Stimulated activated CD8-positive, alpha-beta memory T cell treated with anti-CD3 and anti-CD28 coated beads, Interleukin-4, amount 100 ng/mL, for 1 hour (primary cell): ENCODE data around the gene FBXO8.
"Not testable (repeated sequence)": the region's sequence is repeated elsewhere in the genome, so short reads cannot be mapped to it uniquely, and the experiment has no call there.

ENCODE experiments used
- DNase-seq, 2 donors: peaks; one replicate each; pipeline ENCODE4 v3.0.0-alpha.2; 2020; ENCODE audit warnings: low read depth in 2 of 2, low spot score in 1 of 2

FBXO8 gene, protein sequence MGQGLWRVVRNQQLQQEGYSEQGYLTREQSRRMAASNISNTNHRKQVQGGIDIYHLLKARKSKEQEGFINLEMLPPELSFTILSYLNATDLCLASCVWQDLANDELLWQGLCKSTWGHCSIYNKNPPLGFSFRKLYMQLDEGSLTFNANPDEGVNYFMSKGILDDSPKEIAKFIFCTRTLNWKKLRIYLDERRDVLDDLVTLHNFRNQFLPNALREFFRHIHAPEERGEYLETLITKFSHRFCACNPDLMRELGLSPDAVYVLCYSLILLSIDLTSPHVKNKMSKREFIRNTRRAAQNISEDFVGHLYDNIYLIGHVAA

DNA sequence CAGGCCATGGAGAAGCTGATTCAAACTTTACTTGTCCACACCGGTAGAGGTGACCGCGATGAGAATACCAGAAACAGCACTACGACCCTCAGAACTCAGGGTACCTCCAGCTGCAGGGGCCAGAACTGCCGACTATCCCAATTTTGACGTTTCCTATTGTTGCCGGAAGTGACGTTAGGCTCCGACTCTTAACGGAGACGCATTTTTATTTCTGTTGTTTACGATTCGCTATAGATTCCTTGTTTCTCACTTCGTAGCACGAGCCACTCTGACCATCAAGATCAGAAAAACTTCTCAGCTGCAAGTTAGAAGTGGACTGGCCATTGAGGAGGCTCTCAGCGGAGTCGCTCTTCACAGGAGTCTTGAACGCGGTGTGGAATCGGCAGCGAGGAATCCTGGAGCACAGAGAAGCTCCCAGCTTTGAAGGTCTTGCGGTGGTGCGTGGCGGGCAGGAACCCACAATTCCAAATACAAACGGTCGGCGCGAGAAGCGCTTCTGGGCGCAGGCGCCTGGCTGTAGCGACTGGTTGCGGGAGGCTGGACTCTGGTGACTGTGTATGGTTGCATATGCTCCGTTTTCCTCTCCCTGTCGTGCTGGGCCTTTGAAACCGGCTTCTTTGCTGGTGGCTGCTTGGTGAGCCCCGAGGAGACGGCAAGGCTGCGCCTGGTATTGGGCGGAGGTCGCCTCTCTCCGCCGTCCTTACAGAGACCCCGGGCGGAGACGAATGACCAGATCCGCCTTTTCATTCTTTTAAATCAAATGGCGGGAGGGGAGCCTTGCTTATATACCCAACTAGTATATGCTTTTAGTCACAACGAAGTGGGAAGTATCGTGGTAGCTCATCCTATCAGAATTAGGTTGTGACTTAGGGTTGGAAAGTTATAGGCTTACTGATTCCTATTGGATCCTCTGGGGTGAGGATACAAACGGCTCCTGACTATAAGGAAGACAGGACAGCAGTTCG is at the start of gene FBXO8, which contains the start of gene CEP44:
Gene FBXO8 (minus strand): TSS at position 161 of the 965 bp plus-strand sequence. CDS start 20,575 bp downstream, outside the sequence.
Gene CEP44 (plus strand): TSS at position 405 of the 965 bp plus-strand sequence. CDS start 15,211 bp downstream, outside the sequence.
- DNase-seq, result peak; percentile 34 to 42

DNA sequence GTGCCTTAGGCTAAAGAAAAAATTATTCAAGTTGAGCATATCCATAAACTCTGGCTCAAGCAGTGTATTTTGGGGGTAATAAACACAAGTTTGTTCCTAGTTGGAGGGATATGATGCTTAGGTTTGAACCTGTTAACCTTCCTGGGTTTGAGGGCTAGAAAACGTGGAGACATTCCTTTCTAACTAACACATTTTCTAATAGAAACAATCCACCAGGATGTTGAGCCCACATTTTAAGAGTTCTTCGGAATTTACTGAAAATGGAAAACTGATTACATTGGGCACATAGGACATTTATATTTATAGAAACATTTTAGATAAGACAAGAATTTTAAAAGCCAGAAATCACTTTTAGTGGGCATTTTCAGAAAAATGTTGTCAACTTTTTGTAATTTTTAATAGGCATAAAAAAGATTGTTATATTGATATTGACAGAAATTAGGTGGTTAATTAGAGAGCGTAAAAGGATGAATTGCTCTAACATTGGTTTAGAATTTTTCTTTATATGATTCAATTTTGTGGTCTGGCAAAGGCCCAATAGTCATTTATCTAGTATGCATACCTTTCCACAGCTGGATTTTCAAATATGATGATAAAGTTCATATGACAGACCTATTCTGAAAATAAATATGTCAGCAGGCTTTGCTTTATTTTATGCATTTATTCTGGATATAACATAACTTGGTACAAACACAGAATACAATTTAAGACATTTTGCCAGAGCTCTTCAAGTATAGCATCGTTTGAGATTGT is 49.5 kb upstream of the FBXO8 start:
- DNase-seq, result no peak

DNA sequence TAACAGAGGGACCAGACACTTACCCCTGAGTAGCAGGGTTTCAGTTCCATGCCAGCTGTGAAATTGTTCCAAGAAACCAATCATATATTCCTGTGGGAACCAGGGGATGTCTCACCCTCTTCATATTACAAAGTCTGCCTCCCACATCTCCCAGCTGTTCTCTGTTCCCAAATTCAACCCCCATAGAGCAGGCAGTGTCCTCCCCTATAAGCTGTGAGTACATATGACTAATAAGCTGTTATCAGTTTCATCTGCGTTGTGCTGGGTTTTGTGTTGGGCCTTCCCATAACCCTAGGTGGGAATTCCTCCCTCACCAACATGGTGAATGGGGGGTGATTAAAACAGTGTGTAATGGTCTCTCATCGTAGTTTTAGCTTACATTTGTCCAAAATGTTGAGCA is 41.3 kb upstream of the FBXO8 start:
- no peak for DNase-seq

DNA sequence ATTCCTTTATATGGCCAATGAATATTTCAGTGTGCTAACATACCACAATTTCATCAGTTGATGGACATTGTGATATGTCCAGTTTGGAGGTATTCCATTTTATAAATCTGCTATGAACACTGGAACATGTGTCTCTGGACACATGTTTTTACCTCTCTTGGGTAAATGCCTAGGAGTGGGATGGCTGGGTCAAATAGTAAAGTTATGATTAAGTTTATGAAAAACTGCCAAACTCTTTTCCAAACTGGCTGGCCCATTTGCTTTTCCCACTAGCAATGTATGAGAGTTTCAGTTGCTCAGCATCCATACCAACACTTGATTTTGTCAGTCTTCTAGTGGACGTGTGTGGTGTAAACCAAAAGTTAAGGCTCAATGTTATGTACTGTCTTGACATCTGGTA is 40.8 kb upstream of the FBXO8 start:
- no peak for DNase-seq

DNA sequence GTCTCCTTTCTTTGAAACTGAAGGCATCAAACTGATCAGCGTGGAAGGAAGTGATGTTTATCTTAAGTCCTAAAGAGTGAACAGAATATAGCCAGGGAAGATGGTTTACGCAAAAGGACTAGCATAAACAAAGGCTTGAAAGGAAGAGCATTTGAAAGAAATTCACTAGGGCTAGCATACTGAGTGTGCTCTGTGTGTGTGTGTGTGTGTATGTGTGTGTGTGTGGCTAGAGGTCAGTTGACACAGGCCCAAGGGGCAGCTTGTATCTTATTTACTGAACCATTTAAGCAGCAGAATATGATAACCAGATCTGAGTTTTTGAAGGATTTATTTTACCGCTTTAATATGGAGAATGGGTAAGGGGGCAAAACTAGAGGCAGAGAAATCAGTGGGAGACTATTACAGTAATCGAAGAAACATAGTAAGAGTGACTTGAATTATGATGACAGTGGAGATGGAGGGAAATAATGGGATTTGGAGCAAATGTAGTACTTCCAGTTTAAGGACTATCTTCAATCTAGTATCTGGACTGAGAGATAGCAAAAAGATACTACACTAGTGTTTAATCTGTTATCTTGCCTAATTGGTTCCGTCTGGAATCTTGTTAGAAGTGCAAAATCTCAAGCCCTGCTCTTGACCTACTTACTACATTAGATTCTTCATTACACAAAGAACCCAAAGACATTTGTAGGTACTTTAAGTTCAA is 37.2 kb upstream of the FBXO8 start:
- DNase-seq, result no peak

DNA sequence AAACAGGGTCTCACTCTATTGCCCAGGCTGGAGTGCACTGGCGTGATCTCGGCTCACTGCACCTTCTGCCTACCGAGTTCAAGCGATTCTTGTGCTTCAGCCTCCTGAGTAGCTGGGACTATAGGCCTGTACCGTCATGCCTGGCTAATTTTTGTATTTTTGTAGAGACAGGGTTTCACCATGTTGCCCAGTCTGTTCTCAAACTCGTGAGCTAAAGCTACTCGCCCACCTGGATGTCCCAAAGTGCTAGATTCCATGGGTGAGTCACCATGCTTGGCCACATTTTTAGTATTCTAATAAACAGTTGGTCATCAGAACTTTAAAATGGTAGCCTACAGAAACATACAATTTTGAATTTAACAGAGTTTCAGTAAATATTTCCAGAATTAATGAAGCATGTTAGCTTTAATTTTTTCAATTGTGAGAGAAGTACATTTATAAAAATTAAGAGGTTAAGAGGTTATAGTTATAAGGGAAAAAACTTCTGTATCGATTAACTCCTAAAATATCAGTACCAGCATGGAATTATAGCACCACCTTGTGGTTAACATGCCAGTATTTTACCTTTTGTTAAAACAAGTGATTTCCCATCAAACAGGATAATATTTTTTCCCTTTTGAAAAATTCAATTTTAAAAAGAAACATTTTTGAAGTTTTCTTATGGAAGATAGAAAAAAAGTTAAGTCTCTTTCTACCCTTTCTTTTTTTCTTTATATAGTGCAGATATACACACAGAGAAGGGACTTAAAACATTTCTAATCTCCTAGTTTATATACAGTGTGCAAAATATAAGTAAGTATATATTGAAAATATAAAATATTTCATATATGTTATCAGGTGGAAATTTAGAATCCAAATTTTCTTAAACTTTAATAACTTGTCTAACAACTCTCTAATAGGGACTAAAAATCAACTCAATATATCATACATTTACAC is 35.6 kb upstream of the FBXO8 start:
- no peak for DNase-seq

DNA sequence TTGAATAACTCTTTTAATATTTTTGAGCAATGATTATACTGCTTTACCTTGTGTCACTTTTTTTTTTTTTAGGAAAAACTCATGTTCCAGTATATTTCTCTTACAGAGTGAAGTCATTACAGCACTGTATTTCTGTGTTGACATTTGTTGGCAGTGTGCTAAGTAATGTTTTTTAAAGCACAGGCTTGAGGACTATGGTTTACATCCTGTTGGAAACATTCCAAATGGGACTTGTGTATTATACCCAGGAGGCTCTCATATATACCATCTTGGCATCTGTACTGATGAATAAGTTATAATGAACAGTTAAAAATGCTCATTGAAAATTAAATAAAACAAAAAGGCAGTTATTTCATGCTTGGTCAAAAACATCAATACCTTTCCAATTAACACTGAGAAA is 34.1 kb upstream of the FBXO8 start:
- no peak for DNase-seq

DNA sequence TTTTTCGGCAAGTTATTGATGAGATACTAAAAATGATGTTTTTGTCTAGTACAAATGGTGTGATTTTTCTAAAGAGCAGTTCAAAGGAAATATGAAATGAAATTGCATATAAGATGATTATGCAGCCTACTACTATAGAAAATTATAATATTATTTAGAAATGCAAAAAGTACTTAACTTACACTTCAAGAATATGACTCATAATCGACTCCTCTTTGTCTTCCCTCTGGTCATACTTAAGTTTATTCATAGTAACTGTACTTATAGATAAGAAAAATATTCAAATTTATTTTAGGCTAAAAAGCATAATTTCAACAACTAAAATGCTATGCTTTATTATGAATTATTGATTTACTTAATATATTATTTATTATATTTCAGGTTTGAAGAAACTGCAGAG is 33.5 kb upstream of the FBXO8 start:
- DNase-seq, result no peak

DNA sequence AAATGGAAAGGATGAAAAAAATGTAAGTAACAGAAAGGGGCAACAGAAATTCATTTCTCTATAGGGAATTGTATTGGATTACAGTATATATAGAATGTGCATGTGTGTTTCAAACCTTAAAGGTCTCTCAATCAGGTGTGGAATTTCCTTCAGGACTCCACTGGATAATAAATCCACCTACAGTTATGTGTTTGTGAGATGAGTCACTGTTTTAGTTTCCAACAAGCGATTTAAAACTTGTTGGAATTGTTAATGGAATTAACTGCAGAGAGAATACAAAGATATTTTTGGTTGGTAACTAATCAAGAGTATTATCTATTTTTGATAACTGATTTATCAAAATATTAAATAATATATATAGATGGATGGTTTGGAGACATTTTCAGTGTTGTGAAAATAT is 33.1 kb upstream of the FBXO8 start:
- no peak for DNase-seq

DNA sequence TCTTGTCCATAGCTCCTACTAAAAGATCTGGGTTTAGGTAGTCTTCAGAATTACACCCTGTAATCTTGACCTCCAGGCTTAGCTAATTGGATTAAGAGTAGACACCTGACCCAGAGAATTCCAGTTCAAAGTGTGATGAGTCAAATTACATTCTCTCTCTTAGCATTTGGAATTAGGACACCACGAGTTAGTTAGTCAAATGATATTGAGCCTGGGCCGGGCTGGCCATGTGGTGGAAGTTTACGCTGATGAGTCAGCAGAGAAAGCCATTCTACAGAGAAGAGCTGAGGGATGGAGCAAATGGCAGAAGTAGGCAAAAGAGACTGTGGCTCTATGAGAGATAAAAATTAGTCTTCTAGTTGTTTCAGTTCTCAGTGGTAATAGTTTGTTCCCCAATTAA is 31.3 kb upstream of the FBXO8 start:
- no peak for DNase-seq

DNA sequence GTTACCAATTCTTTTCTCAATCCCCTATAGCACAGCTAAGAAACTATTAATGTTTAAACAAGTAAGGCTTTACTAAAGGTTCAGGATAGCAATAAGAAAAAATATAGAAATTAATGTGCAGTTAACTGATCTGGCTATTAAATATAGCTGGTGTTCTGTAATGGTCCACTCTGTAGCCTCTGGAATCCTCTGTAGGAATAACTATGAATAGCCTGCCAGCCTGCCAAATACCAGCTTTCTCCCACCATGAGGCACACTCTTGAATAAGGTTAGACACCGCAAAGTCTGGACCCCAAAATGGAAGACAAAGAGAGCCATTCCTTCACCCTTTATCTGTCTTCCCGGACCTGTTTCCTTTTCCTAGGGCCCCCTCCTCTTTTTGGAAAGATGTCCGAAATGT is 30.8 kb upstream of the FBXO8 start:
- no peak for DNase-seq

DNA sequence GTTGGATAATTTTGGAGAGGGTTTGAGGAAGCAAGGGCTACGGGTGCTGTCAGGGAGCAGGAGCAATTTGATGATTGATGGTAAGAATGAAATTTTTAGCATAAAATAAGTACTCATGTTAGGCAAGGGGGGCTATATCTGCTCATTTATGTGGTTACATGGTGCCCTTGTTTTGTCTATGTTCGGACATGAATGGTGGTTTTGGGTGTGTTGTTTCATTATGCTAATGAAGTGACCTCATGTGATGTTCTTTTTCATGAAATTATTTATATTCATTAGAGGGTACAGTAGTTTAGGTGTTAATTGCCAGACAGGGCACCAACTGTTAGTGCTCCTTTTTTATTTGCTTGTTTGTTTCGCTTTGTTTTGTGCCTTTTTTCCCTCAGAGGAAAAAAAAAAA is 29.5 kb upstream of the FBXO8 start:
- no peak for DNase-seq

DNA sequence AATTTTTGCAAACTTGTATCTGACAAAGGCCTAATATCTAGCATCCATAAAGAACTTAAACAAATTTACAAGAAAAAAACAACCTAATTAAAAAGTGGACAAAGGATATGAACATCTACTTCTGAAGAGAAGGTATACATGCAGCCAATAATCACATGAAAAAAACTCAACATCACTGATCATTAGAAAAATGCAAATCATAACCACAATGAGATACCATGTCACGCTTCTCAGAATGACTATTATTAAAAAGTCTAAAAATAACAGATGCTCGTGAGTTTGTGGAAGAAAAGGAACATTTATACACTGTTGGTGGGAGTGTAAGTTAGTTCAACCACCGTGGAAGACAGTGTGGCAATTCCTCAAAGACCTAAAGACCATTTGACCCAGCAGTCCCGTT is 24.2 kb upstream of the FBXO8 start:
- no peak for DNase-seq

DNA sequence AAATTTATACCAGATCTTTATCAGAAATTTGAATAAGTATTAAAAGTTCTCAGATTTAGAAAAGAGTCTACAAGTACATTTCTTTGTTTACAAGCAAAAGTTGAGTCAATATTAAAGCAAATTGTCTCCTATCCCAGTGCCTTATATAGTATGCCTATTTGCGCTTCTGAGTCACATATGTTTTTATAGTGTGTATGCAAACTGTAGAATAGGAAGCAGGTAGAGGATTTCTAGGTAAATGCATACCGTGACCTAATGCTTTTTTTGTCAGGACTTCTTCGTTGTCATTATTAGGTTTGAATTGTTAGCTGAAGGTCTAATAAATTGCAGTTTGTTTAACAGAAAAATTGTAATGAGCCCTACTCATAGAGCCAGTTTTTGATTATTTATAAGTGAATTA is 22.5 kb upstream of the FBXO8 start:
- no peak for DNase-seq

DNA sequence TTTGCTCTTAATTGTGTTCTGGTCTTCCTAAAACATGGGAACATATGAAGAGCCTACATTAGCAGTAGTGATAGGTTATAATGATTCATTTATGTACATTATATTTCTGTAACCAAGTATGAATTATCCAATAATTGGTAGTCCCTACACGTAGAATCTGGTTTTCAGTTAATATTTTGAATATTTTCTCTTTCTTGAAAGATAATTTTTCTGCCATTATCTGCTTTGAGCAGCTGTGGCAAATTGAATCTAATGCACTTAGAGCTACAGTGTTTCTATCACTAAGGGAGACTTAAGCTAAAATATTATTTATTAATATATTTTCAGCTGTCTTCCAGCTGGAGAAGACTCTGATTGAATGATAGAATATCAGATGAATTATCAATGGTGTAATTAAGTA is 21.2 kb upstream of the FBXO8 start:
- no peak for DNase-seq

DNA sequence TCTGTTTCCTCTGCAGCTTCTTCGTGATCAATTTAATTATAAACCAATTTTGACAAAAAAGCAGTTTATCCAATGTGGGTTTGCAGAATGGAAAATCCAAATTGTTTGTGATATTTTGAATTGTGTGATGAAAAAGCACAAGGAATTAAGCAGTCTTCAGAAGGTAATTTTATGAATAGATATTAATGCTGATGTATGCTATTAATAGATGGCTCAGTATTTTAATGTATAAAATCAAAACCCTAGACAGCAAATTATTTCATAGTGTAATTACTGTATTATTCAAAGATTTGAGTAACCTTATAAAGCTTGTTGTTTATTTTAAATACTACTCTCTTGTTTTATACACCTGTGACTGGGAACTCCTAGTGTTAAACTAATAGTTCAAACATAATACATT is 20.2 kb upstream of the FBXO8 start:
- DNase-seq, result no peak

DNA sequence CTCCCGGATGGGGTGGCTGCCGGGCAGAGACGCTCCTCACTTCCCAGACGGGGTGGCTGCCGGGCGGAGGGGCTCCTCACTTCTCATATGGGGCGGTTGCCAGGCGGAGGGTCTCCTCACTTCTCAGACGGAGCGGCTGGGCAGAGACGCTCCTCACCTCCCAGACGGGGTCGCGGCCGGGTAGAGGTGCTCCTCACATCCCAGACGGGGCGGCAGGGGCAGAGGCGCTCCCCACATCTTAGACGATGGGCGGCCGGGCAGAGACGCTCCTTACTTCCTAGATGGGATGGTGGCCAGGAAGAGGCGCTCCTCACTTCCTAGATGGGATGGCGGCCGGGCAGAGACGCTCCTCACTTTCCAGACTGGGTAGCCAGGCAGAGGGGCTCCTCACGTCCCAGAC is 11.7 kb upstream of the FBXO8 start:
- DNase-seq, result not testable (repeated sequence)

DNA sequence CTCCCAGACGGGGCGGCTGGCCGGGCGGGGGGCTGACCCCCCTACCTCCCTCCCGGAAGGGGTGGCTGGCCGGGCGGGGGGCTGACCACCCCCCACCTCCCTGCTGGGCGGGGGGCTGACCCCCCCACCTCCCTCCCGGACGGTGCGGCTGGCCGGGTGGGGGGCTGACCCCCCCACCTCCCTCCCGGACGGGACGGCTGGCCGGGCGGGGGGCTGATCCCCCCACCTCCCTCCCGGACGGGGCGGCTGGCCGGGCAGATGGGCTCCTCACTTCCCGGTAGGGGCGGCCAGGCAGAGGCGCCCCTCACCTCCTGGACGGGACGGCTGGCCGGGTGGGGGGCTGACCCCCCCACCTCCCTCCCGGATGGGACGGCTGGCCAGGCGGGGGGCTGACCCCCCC is 11.2 kb upstream of the FBXO8 start:
- DNase-seq, result not testable (repeated sequence)

DNA sequence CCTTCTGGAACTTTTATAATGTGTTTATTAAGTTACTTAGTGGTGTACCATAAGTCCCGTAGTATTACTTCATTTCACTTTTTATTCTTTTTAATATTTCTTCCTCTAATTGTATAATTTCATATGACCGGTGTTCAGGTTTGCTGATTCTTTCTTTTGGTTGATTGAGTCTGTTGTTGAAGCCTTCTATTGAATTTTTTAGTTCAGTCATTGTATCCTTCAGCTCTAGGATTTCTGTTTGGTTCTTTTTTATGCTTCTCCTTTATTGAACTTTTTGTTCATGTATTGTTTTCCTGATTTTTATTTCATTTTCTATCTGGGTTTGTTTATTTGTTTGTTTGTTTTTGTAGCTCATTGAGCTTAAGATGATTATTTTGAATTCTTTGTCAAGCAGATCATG is 9.0 kb upstream of the FBXO8 start:
- no peak for DNase-seq

DNA sequence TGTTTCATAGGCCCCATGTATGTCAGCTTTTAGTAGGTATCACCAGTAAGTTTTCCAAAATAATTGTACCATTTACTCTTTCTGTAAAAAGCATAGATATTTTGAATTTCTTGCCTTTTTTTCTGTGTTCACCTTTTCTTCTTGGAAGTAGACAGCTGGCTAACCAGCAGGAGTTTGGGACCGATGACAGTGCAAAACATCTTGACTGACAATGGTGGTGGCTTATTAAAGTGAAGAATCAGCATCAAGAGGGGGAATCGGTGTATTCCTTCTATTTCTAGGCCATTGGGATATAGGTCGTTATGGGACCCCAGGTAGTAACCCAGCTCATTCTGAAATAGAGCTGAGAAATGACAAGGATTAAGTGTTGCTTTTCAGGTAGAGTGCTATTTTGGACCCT is 3.4 kb upstream of the FBXO8 start:
- no peak for DNase-seq
